ENCODE measurements around the gene PANX2. TPM values are rescaled to one million over a fixed set of nuclear protein-coding genes. Genes with fewer than 3 reads are reported as not detected.

PANX2 gene, protein sequence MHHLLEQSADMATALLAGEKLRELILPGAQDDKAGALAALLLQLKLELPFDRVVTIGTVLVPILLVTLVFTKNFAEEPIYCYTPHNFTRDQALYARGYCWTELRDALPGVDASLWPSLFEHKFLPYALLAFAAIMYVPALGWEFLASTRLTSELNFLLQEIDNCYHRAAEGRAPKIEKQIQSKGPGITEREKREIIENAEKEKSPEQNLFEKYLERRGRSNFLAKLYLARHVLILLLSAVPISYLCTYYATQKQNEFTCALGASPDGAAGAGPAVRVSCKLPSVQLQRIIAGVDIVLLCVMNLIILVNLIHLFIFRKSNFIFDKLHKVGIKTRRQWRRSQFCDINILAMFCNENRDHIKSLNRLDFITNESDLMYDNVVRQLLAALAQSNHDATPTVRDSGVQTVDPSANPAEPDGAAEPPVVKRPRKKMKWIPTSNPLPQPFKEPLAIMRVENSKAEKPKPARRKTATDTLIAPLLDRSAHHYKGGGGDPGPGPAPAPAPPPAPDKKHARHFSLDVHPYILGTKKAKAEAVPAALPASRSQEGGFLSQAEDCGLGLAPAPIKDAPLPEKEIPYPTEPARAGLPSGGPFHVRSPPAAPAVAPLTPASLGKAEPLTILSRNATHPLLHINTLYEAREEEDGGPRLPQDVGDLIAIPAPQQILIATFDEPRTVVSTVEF
- total RNA-seq, result 0.58 TPM
- long read RNA-seq, partial matches to known transcripts, result 1 of 1 reads
- long read RNA-seq, other reads (novel, unspliced or antisense), result 0 of 1 reads

DNA sequence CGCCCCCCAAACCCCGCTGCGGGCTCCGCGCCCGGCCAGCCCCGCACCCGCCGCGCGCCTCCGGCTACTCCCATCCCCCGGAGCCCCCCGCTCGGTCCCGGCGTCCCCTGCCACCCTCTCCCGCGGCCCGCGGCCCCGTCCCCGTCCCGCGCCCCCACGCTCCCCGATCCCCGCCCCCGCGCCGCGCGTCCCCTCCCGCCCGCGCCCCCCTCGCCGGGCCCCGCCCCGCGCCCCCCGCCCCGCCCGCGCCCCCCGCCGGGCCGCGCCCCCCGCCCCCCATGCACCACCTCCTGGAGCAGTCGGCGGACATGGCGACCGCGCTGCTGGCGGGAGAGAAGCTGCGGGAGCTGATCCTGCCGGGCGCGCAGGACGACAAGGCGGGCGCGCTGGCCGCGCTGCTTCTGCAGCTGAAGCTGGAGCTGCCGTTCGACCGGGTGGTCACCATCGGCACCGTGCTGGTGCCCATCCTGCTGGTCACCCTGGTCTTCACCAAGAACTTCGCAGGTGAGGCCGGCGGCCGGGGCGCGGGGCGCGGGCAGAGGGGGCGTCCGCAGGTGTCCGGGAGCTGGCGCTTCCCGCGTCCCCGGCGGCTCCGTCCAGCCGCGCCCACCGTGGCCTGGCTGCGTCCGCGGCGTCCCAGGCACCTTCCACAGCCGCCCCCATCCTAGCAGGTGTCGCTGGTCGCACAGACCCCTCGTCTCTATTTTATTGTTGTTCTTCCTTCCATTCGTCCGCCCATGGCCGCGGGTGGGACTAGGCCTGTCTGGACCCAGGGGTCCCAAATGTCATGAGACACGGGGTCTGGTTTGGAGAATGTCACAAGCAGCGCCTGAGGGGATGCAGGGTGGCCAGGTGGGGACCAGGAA is at the start of gene PANX2:
PANX2 (plus strand) TSS at position 279 of the 866 bp plus-strand sequence; CDS start at position 279, 0 bp downstream.
- intact Hi-C loops (cut with micrococcal nuclease), result no loop called here
- peak within 1 kb of the TSS; percentile 61 for H3K4me3 ChIP-seq
- TF ChIP-seq, protein P1, sequence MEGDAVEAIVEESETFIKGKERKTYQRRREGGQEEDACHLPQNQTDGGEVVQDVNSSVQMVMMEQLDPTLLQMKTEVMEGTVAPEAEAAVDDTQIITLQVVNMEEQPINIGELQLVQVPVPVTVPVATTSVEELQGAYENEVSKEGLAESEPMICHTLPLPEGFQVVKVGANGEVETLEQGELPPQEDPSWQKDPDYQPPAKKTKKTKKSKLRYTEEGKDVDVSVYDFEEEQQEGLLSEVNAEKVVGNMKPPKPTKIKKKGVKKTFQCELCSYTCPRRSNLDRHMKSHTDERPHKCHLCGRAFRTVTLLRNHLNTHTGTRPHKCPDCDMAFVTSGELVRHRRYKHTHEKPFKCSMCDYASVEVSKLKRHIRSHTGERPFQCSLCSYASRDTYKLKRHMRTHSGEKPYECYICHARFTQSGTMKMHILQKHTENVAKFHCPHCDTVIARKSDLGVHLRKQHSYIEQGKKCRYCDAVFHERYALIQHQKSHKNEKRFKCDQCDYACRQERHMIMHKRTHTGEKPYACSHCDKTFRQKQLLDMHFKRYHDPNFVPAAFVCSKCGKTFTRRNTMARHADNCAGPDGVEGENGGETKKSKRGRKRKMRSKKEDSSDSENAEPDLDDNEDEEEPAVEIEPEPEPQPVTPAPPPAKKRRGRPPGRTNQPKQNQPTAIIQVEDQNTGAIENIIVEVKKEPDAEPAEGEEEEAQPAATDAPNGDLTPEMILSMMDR (IDR thresholded peaks at IDR 0.05; ENCODE audit: borderline replicate concordance), result no peak
- H3K36me3 ChIP-seq, result no peaks in the 10 kb centered on the region
- no peaks in the 10 kb centered on the region for H3K9me3 ChIP-seq (replicated peaks)
- no peak for DNase-seq
- H3K4me1 ChIP-seq, result peaks cover 13% of the 10 kb centered on the region
- no peak within 1 kb of the TSS for H3K27ac ChIP-seq (replicated peaks)
- peaks cover 66% of the 10 kb centered on the region for H3K27me3 ChIP-seq (ENCODE audit: low read depth)

DNA sequence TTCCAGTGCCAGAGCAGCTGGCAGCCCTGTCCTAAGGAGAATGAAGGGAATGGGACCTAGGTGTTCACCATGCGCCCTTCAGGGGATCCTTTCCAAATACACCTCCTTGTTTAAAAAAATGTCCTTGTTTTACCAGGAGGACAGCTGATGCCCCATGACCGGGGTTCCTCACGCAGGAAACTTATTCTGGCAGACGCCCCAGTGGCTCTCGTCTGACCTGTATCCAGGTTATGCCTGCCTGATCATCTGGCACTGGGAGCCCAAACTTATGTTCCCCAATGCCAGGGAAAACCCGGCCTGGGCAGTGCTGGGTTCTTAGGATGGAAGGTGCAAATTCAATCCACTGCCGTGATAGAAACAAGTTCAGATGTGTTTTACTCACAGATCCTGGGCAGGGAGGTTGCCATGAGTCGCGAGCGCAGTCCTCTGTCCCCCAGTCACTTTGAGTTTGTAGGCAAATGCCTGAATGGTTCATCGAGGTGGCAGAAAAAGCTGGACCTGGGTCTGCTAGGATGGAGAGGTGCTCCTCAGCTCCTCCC is 49.3 kb upstream of the PANX2 start:
- intact Hi-C loops (cut with micrococcal nuclease), result no loop called here
- no peaks in the 10 kb centered on the region for H3K36me3 ChIP-seq
- TF ChIP-seq, protein P1 (IDR thresholded peaks at IDR 0.05; ENCODE audit: borderline replicate concordance), result no peak
- H3K27ac ChIP-seq (replicated peaks), result no peak overlapping the region
- H3K9me3 ChIP-seq (replicated peaks), result peaks cover 21% of the 10 kb centered on the region
- peaks cover 48% of the 10 kb centered on the region for H3K27me3 ChIP-seq (ENCODE audit: low read depth)
- H3K4me3 ChIP-seq, result no peak overlapping the region
- no peaks in the 10 kb centered on the region for H3K4me1 ChIP-seq
- DNase-seq, result no peak

DNA sequence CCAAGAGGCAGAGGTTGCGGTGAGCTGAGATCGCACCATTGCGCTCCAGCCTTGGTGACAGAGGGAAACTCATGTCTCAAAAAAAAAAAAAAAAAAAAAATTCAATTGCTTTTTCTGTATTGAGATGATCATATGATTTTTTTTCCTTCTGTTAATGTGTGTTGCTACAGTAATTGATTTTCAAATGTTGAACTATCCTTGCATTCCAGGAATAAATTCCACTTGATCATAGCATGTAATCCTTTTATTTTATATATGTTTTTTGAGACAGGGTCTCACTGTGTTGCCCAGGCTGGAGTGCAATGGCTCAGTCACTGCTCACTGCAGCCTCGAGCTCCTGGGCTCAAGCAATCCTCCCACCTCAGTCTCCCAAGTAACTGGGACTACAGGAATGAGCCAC is 47.4 kb upstream of the PANX2 start:
- Histone ChIP-seq H3K4me1 (no peaks in the 10 kb centered on the region), H3K27me3 (ENCODE audit: low read depth) (peaks cover 32% of the 10 kb centered on the region), H3K27ac (replicated peaks) (no peak overlapping the region), H3K36me3 (no peaks in the 10 kb centered on the region), H3K4me3 (no peak overlapping the region), H3K9me3 (replicated peaks) (peaks cover 21% of the 10 kb centered on the region)
- TF ChIP-seq, protein P1 (IDR thresholded peaks at IDR 0.05; ENCODE audit: borderline replicate concordance), result no peak
- DNase-seq, result no peak
- intact Hi-C loops (cut with micrococcal nuclease), result no loop called here

DNA sequence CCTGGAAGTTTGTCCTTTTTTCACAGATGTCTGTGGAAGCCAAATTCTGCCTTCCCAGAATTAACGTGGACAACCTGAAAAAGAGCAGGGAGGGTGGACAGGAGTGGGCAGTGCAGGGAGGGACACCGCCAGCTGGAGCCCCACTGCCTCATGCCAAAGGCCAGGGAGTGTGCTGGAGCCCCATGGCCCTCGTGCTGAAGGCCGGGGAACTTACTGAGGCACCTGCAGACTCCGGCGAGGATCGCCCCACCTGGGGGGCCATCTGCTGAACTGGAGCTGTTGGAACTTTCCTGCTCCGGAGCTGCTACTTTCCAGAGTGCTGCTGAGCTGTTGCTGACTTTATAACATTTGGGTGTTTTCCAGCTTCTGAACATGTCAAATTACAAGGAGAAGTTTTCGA is 45.5 kb upstream of the PANX2 start:
- H3K27ac ChIP-seq (replicated peaks), result no peak overlapping the region
- H3K4me3 ChIP-seq, result no peak overlapping the region
- intact Hi-C loops (cut with micrococcal nuclease), result no loop called here
- TF ChIP-seq, protein P1 (IDR thresholded peaks at IDR 0.05; ENCODE audit: borderline replicate concordance), result no peak
- DNase-seq, result no peak
- no peaks in the 10 kb centered on the region for H3K36me3 ChIP-seq
- peaks cover 21% of the 10 kb centered on the region for H3K9me3 ChIP-seq (replicated peaks)
- H3K27me3 ChIP-seq (ENCODE audit: low read depth), result peaks cover 41% of the 10 kb centered on the region
- no peaks in the 10 kb centered on the region for H3K4me1 ChIP-seq

Measured in left ventricle myocardium inferior (tissue), 1 donor.